ENCODE data around the gene AIDA.

The AIDA gene

DNA sequence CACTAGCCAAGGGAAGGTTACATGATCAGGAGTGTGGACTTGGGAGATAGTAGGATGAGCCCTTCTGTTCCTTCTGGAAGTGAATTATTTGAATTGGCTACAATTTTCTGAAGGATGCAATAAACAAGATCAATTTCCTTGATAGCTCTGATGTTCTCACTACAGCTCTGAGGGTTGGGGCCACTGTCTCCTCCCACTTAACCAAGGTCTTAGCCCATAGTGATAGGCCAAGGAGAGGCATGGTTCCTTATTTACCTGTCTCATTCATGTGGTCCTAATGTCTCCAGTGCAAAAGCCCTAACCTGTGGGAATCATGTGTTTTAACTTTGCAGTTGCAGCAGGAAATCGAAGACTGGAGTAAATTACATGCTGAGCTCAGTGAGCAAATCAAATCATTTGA, 59.6 kb downstream of the AIDA start:
- DNase-seq (ENCODE audit: low read depth): no peak

DNA sequence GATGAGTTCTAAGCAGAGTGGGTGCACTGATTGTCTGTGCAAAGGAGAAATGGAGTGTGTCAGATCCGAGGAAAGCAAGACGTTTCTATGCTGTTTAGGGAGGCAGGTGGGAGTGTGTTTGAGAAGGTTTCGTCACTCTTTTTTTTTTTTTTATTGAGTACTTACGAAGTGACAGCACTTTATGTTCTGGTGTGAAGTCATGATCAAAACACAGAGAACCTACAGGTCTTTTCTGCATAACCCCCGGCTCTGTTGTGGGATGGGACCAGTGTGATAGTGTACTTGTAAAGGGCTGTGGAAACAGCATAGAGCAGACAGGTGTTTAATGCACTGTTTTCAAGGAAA, 67.7 kb downstream of the AIDA start:
- no peak for DNase-seq (ENCODE audit: low read depth)

GRCh38 chr1:222643938-222644635, 68.2 kb downstream of the AIDA start:
- peak; percentile 96 for DNase-seq (ENCODE audit: low read depth)

- no peak for DNase-seq (ENCODE audit: low read depth)
These were observed 68.7 kb downstream of the AIDA start for GRCh38 chr1:222643606-222643937.

DNA sequence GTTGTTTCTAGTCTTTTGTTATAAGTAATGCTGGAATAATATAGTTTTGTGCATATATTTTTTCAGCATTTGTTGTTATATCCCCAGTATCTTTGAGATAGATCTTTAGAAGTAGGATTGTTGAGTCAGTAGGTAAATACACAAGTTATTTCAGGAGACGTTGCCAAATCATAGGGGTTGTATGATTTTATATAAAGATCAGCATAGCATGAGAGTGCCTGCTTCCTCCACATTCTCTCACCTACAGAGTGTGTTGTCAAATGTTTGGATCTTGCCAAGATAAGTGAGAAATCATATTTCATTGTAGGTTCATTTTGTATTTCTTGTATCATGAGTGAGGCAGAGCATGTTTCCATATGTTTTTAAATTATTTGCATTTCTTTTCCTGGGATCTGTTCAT, 69.8 kb downstream of the AIDA start:
- DNase-seq (ENCODE audit: low read depth): no peak

- no peak for DNase-seq (ENCODE audit: low read depth)
These were observed 70.9 kb downstream of the AIDA start for GRCh38 chr1:222641269-222641948.

DNA sequence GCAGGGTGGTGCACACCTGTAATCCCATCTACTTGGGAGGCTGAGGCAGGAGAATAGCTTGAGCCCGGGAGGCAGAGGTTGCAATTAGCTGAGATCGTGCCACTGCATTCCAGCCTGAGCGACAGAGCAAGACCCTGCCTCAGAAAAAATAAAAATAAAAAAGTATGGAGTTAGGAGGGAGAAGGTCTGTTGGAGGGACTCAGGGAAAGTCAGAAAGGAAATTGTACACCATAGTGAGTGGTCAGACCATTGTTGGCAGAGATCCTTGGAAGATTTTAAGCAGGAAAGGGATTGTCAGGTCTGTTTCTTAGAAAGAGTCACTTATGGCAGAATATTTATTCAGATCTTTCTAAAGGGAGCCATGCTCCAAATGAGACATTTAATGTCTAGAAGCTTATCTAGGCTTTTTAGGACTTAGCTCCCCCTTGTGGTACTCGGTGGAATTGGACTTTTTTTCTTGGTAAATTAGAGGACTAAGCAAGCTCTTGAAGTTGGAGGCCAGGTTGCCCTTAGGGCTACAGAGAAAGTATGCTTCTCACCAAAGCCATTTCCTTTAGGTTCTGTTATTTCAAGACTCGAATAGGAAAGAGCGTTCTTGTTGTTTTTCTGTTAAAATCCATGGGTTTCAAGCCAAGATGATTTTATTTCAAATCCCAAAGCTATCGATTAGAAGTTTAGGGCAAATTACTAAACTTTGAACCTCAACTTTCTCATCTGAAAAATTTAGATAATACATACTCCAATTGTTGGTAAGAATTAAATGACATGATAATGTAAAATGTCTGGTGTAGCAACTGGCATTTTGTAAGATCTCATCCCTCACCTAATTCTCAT, 77.9 kb downstream of the AIDA start:
- DNase-seq (ENCODE audit: low read depth): no peak

GRCh38 chr1:222632749-222633148, 79.5 kb downstream of the AIDA start:
- no peak for DNase-seq (ENCODE audit: low read depth)

DNA sequence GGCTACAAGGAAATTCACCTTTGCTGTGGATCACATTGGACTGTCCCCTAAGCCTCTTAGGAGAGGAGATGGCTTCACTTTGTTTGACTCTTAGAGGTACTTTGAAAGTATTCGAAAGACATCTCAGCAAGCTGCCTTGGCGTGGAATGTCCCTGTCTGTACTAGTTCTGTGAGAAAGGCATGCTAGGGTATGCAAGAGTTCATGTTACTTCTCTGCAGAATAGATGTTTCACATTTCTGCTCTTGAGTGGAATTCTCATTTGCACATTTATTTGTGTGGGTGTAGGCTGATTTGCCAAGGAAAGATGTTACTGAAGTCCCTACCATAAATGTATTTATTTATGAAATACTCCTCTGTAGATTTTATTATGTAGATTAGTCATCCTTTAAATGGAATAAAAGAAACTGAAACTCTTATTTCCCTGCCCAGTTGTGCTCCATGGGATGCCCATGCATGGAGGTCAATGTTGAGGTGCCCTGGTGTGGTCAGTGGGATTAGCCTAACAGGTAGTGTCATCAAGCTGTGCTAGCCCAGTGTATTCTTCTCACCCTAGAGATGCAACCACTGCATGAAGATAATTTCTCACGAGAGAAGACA, 80.6 kb downstream of the AIDA start:
- DNase-seq (ENCODE audit: low read depth): no peak

- DNase-seq (ENCODE audit: low read depth): no peak
These were observed 82.3 kb downstream of the AIDA start for GRCh38 chr1:222629921-222630535.

DNA sequence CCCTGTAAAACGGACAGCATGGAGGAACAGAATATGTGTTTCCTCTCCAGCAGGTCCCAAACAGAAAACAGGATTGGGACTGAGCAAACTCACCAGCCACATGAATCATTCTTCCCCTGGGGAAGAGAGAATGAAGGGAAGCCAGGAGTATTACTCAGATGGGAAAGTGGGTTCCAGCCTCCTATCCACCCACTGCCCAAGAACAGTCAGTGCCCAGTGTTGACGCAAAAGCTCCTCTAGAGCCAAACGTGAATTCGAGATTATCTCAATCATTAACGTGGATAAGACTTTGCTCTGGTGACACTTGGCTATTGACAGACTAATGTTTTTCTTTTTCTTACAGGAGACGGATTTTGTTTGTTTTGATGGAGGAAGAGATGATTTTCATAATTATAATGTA, 85.1 kb downstream of the AIDA start:
- no peak for DNase-seq (ENCODE audit: low read depth)

GRCh38 chr1:222624214-222624613, 88.1 kb downstream of the AIDA start:
- DNase-seq (ENCODE audit: low read depth): no peak

DNA sequence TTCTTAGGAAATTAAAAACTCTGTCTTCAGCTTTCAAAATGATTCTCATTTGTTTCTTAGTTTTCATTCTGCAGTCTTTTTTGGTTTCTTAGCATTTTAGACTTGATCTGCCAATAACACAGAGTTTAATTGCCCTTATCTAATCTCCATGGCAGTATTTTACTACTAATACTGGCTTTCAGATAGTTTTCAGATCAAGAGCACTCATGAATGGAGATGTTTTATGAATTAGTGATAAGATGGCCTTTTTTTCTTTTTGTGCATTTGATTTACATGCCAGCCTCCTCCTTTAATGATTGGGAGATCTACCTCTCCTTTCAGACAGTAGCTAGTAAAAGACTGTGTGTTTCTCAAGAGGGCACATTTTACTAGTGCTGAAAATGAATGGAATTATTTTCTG, 88.8 kb downstream of the AIDA start:
- no peak for DNase-seq (ENCODE audit: low read depth)

DNA sequence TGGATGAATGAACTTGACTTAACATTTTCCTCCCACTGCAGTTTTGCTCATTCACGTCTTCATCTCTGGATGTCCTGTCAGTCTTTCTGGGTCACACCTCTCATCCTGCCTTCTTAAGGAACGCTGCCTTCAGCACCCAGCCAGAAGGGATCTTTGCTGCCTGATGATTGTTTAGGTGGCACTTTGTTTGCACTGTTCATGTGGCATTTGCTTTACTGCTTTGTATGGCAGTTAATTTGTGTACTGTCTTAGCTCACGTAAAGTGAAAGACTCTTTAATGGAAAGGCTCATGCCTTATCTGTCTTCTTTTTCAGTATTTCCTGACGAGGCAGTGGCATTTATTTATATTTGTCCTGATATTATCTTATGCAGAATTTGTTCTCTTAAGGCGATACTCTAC, 89.5 kb downstream of the AIDA start:
- DNase-seq (ENCODE audit: low read depth): no peak

DNA sequence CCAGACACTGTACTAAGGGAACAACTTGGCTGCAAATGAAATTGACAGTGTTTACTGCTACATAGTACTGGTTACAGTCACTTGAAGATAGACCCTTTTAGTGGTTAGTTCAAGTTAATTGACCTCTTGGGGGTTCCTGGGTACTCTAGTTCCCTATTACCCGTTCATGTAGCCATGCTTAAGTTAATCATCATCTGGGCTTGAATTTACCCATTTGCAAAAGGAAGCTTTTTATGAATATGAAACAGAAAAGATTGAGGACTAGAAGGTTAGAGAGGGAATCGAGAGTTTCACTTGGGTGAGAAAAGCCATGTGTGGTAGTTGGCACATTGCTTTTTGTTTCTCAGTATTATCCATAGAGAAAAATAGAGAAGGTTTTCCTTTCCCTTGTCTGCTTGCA, 91.7 kb downstream of the AIDA start:
- DNase-seq (ENCODE audit: low read depth): no peak

DNA sequence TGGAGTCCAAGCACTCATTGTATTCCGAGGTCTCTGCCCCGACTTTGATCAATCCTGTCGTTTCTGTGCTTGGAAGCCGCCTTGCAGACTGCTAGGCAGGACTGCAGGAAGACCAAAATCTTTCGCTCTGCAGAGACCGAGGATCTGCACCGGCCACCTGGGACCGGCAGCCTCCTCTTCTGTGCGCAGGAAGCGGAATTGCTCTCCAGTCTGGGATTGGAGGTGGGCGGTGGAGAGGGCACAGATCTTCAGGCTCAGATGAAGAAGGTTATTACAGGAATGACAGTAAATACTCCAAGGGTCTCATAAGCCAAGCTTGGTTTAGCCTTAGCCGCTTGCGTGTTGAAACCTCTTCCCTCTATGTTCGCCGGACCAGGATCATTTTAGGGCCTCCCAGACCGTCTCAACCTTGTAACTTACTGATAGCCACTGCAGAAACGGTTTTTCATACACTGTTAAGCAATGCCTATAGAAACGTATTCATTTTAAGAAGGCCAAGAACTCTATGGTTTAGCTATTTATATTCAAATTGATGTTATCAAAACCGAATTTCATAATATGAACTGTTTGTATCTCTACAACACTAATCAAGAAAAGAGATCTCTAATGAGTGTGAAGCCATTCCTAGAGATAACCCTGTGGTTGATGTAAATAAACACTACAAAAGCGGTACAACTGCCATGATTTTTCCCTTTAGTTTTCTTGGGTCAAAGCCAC, 93.3 kb downstream of the AIDA start:
- DNase-seq (ENCODE audit: low read depth): no peak

Measured in stimulated activated CD8-positive, alpha-beta memory T cell treated with anti-CD3 and anti-CD28 coated beads, Interleukin-4, amount 100 ng/mL, for 24 hours (primary cell).